ENCODE data around the gene SLK.

DNA sequence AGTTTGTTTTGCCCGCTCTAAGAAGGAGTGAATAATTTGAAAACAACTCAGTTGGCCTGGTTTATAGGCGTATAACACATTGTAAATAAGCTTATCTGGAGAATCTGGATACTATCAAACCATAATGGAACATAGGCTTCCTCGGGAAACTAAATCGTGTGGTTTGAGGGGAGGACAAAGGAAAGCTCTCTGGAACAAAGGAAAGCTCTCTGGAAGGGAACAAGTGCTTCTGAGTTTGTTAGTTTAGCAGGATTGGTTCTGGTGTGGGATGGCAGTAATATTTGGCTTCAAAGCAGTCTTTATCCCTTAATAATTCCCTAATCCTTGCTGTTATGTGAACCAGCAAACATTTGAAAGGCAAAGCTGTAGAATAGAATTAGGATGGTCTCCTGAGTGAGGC is 15.0 kb upstream of the SLK start:
- TF ChIP-seq EP300 (IDR thresholded peaks at IDR 0.05; ENCODE audit: borderline replicate concordance in 1 of 2, control insufficient read depth in 1 of 2, low read depth in 2 of 2, low read length in 2 of 2) (no peak), CHD1 (IDR thresholded peaks at IDR 0.05; ENCODE audit: low read depth, low read length) (no peak), ESRRA (IDR thresholded peaks at IDR 0.05; ENCODE audit: low read length) (no peak), PML (IDR thresholded peaks at IDR 0.05; ENCODE audit: low read length) (no peak), SP1 (IDR thresholded peaks at IDR 0.05; ENCODE audit: low read depth, low read length) (no peak), GABPA (IDR thresholded peaks at IDR 0.05; ENCODE audit: low read depth) (no peak), SIN3A (IDR thresholded peaks at IDR 0.05; ENCODE audit: low read depth, low read length) (no peak)
- TF ChIP-seq, protein P1, sequence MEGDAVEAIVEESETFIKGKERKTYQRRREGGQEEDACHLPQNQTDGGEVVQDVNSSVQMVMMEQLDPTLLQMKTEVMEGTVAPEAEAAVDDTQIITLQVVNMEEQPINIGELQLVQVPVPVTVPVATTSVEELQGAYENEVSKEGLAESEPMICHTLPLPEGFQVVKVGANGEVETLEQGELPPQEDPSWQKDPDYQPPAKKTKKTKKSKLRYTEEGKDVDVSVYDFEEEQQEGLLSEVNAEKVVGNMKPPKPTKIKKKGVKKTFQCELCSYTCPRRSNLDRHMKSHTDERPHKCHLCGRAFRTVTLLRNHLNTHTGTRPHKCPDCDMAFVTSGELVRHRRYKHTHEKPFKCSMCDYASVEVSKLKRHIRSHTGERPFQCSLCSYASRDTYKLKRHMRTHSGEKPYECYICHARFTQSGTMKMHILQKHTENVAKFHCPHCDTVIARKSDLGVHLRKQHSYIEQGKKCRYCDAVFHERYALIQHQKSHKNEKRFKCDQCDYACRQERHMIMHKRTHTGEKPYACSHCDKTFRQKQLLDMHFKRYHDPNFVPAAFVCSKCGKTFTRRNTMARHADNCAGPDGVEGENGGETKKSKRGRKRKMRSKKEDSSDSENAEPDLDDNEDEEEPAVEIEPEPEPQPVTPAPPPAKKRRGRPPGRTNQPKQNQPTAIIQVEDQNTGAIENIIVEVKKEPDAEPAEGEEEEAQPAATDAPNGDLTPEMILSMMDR (IDR thresholded peaks at IDR 0.05 in 2 of 3, conservative IDR thresholded peaks at IDR 0.05 in 1 of 3; ENCODE audit: control insufficient read depth in 2 of 3, extremely low read depth in 1 of 3, insufficient read depth in 1 of 3, low read depth in 3 of 3, low read length in 3 of 3), result no peak
- TF ChIP-seq, protein P2, sequence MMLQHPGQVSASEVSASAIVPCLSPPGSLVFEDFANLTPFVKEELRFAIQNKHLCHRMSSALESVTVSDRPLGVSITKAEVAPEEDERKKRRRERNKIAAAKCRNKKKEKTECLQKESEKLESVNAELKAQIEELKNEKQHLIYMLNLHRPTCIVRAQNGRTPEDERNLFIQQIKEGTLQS (IDR thresholded peaks at IDR 0.05; ENCODE audit: borderline replicate concordance, extremely low read depth, low read depth, low read length), result no peak

Measured in GM12878 (cell line).